H1 (cell line): ENCODE results near the gene ZNF536. TPM values are rescaled to one million over a fixed set of nuclear protein-coding genes. Genes with fewer than 3 reads are reported as not detected.

Experiments used
- NRF1 ChIP-seq: IDR thresholded peaks from 2 replicates; pipeline ENCODE4 v1.6.1; 2011; ENCODE audit warnings: mild to moderate bottlenecking, low read depth, low read length, improper control_type of control experiment
- PHF8 ChIP-seq: fragments of 200-600 bp; sonication (generic); conservative IDR thresholded peaks from 2 replicates; pipeline ENCODE4 v1.7.1; 2012; ENCODE audit warnings: low read depth, mild to moderate bottlenecking, inconsistent platforms, low read length, moderate library complexity
- RNF2 ChIP-seq: fragments of 200-900, 300-1000 bp; sonication (generic); IDR thresholded peaks from 2 replicates; pipeline ENCODE4 v1.7.1; 2016; ENCODE audit warnings: borderline replicate concordance, low read depth, mild to moderate bottlenecking, antibody characterized with exemption, low read length; ENCODE audit not compliant: poor library complexity, severe bottlenecking; ENCODE audit errors: missing control alignments
- SP4 ChIP-seq: IDR thresholded peaks from 2 replicates; pipeline ENCODE4 v1.6.1; 2012; ENCODE audit warnings: low read length, inconsistent platforms
- USF2 ChIP-seq: IDR thresholded peaks from 2 replicates; pipeline ENCODE4 v1.6.1; 2011; ENCODE audit warnings: low read length, improper control_type of control experiment
- polyA plus RNA-seq, 7 experiments: library from polyadenylated mRNA; depleted of rRNA in 3 of 7; stranded (reverse) in 5 of 7; unstranded in 2 of 7; fragments of >200 nt in 5 of 7; fragments of 200-250 nt in 2 of 7; gene quantifications; 1 replicate in 5 of 7; 2 replicates in 1 of 7; 4 replicates in 1 of 7; pipeline versions ENCODE4 v1.2.1 to v1.2.3, GENCODE V29; 2011 to 2013; ENCODE audit warnings: missing spikeins in 2 of 7, mixed read lengths in 2 of 7
- total RNA-seq: library from RNA; stranded (reverse); fragmentation: NEBNext Ultra II Directional; extraction: Animal tissue kit (Norgen Biotek cat#: 25700); gene quantifications from 2 replicates; pipeline ENCODE4 v1.2.1, GENCODE V29; 2021

The ZNF536 gene
- total and polyA plus RNA-seq, 2 of the 8 experiments (the other 6 are each of a cell fraction or from before 2014, with no cell fraction given), result 0.09 to 0.11 TPM

GRCh38 chr19:30448386-30449077 is 76.3 kb downstream of the ZNF536 start (continued):
- TF ChIP-seq SP4 (no peak), NRF1 (no peak), USF2 (no peak), PHF8 (no peak), RNF2 (no peak)
